HepG2 (cell line): ENCODE results near the gene DEPDC5. TPM values are rescaled to one million over a fixed set of nuclear protein-coding genes. Genes with fewer than 3 reads are reported as not detected.

Source experiments
- BHLHE40 ChIP-seq: IDR thresholded peaks from 2 replicates; pipeline ENCODE4 v1.6.1; 2011; ENCODE audit warnings: low read length, improper control_type of control experiment
- DNMT1 ChIP-seq: sonication (generic); formaldehyde crosslinking; IDR thresholded peaks from 2 replicates; pipeline ENCODE4 v1.5.1; 2020; ENCODE audit warnings: mild to moderate bottlenecking, missing genetic modification reagents
- MAFK ChIP-seq, 2 experiments: IDR thresholded peaks in 1 of 2; conservative IDR thresholded peaks in 1 of 2; 2 replicates each; pipeline ENCODE4 v1.6.1; 2011; ENCODE audit warnings: improper control_type of control experiment in 2 of 2, low read length in 2 of 2
- NFKB2 ChIP-seq: sonication (generic); formaldehyde crosslinking; IDR thresholded peaks from 2 replicates; pipeline ENCODE4 v1.4.0; 2020; ENCODE audit warnings: missing genetic modification reagents, borderline replicate concordance
- TAF15 ChIP-seq: fragments of 200-400 bp; formaldehyde crosslinking; IDR thresholded peaks from one replicate; pipeline ENCODE4 v1.6.1; 2018; ENCODE audit warnings: mild to moderate bottlenecking, low read depth, low read length; ENCODE audit not compliant: poor library complexity, severe bottlenecking
- ZFY ChIP-seq: sonication (generic); formaldehyde crosslinking; IDR thresholded peaks from 2 replicates; pipeline ENCODE4 v1.4.0; 2020; ENCODE audit warnings: missing genetic modification reagents
- ZNF563 ChIP-seq: sonication (generic); formaldehyde crosslinking; IDR thresholded peaks from 2 replicates; pipeline ENCODE4 v1.8.0; 2022; ENCODE audit warnings: mild to moderate bottlenecking, moderate library complexity, missing genetic modification reagents
- ZNF772 ChIP-seq: sonication (generic); formaldehyde crosslinking; IDR thresholded peaks from 2 replicates; pipeline ENCODE4 v1.5.0; 2020; ENCODE audit warnings: mild to moderate bottlenecking, missing genetic modification reagents
- polyA plus RNA-seq, 8 experiments: library from polyadenylated mRNA; depleted of rRNA in 3 of 8; stranded (reverse) in 7 of 8; unstranded in 1 of 8; fragments of >200 nt; fragmentation: Illumina TruSeq in 4 of 8; extraction: Trizol in 4 of 8; gene quantifications; 2 replicates each; pipeline versions ENCODE4 v1.2.1 to v1.2.3, GENCODE V29; 2011 to 2016; ENCODE audit warnings: low read depth in 4 of 8, missing spikeins in 1 of 8, mixed read lengths in 1 of 8; ENCODE audit not compliant: insufficient read depth in 1 of 8
- total RNA-seq, 5 experiments: library from RNA; depleted of rRNA; stranded (reverse); fragments of >200 nt; fragmentation: Illumina TruSeq; extraction: Trizol; gene quantifications; 2 replicates each; pipeline ENCODE4 v1.2.3, GENCODE V29; 2016; ENCODE audit warnings: low read depth in 1 of 5
- TF ChIP-seq, protein P1 (sequence below), 2 experiments: fragments of 450-650 bp in 1 of 2; sonication (generic) in 1 of 2; formaldehyde crosslinking in 1 of 2; IDR thresholded peaks; 2 replicates each; pipeline versions ENCODE4 v1.6.1 to v1.8.0; 2016 to 2022; ENCODE audit warnings: antibody characterized with exemption in 1 of 2, mild to moderate bottlenecking in 1 of 2, missing genetic modification reagents in 1 of 2
- TF ChIP-seq, protein P2 (sequence below): sonication (generic); formaldehyde crosslinking; IDR thresholded peaks from 2 replicates; pipeline ENCODE4 v1.4.0; 2020; ENCODE audit warnings: mild to moderate bottlenecking, missing genetic modification reagents
- TF ChIP-seq, protein P3 (sequence below): sonication (generic); formaldehyde crosslinking; IDR thresholded peaks from 2 replicates; pipeline ENCODE4 v1.4.0; 2020; ENCODE audit warnings: missing genetic modification reagents

The DEPDC5 gene
- total and polyA plus RNA-seq, 2 of the 13 experiments (the other 11 are each of a cell fraction or from before 2014, with no cell fraction given): 9.8 to 12.4 TPM

DNA sequence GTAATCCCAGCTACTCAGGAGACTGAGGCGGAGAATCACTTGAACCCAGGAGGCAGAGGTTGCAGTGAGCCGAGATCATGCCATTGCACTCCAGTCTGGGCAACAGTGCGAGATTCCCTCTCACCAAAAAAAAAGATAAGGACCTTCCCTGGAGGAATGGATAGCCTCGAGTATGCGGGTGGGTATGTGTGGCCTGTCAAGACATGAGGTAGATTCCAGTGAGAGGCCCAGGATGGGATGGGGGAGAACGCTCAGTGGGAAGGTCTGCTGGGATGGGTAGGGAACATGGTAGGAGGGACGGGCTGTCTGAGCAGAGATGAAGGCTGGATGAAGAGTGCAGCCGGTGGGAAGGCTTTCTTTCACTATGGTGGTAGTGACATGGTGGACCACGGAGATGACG, 151.5 kb downstream of the DEPDC5 start (continued):
- TF ChIP-seq, protein P1, sequence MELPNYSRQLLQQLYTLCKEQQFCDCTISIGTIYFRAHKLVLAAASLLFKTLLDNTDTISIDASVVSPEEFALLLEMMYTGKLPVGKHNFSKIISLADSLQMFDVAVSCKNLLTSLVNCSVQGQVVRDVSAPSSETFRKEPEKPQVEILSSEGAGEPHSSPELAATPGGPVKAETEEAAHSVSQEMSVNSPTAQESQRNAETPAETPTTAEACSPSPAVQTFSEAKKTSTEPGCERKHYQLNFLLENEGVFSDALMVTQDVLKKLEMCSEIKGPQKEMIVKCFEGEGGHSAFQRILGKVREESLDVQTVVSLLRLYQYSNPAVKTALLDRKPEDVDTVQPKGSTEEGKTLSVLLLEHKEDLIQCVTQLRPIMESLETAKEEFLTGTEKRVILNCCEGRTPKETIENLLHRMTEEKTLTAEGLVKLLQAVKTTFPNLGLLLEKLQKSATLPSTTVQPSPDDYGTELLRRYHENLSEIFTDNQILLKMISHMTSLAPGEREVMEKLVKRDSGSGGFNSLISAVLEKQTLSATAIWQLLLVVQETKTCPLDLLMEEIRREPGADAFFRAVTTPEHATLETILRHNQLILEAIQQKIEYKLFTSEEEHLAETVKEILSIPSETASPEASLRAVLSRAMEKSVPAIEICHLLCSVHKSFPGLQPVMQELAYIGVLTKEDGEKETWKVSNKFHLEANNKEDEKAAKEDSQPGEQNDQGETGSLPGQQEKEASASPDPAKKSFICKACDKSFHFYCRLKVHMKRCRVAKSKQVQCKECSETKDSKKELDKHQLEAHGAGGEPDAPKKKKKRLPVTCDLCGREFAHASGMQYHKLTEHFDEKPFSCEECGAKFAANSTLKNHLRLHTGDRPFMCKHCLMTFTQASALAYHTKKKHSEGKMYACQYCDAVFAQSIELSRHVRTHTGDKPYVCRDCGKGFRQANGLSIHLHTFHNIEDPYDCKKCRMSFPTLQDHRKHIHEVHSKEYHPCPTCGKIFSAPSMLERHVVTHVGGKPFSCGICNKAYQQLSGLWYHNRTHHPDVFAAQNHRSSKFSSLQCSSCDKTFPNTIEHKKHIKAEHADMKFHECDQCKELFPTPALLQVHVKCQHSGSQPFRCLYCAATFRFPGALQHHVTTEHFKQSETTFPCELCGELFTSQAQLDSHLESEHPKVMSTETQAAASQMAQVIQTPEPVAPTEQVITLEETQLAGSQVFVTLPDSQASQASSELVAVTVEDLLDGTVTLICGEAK (IDR thresholded peaks at IDR 0.05): no peak
- TF ChIP-seq, protein P1 (CRISPR knock-in tag; IDR thresholded peaks at IDR 0.05): no peak
- TF ChIP-seq DNMT1 (CRISPR knock-in tag) (no peak), ZNF563 (no peak), NFKB2 (CRISPR knock-in tag) (no peak), TAF15 (no peak), MAFK (conservative IDR thresholded peaks at IDR 0.05 in 1 of 2, IDR thresholded peaks at IDR 0.05 in 1 of 2; ENCODE audit: low read length in 2 of 2) (no peak), BHLHE40 (no peak), ZNF772 (no peak), ZFY (CRISPR knock-in tag) (no peak)
- TF ChIP-seq, protein P2, sequence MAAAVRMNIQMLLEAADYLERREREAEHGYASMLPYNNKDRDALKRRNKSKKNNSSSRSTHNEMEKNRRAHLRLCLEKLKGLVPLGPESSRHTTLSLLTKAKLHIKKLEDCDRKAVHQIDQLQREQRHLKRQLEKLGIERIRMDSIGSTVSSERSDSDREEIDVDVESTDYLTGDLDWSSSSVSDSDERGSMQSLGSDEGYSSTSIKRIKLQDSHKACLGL (CRISPR knock-in tag): no peak
- TF ChIP-seq, protein P3, sequence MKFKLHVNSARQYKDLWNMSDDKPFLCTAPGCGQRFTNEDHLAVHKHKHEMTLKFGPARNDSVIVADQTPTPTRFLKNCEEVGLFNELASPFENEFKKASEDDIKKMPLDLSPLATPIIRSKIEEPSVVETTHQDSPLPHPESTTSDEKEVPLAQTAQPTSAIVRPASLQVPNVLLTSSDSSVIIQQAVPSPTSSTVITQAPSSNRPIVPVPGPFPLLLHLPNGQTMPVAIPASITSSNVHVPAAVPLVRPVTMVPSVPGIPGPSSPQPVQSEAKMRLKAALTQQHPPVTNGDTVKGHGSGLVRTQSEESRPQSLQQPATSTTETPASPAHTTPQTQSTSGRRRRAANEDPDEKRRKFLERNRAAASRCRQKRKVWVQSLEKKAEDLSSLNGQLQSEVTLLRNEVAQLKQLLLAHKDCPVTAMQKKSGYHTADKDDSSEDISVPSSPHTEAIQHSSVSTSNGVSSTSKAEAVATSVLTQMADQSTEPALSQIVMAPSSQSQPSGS: no peak
- TF ChIP-seq, all 625 proteins: peak for 0
